ENCODE data around the gene RNU7-1. TPM values are rescaled to one million over a fixed set of nuclear protein-coding genes. Genes with fewer than 3 reads are reported as not detected.

RNU7-1 gene
- polyA plus RNA-seq, 3 donors = not detected

- DNase-seq = no peak
- 91% methylated on average over 5 of the region's 6 CpGs for WGBS (ENCODE audit: insufficient coverage)
- Mint-ChIP-seq H3K4me1 (peaks cover 1% of the 10 kb centered on the region), H3K27ac (peak overlapping the region in 2 of 7 donors; percentile 23 to 82), H3K27me3 (ENCODE audit: low read depth in 3 of 3) (no peaks in the 10 kb centered on the region), H3K9me3 (no peaks in the 10 kb centered on the region), H3K4me3 (no peak overlapping the region), H3K36me3 (peaks cover 89 to 97% of the 10 kb centered on the region in 2 donors)
- no peak for TF ChIP-seq CTCF (IDR thresholded peaks at IDR 0.05)
- intact Hi-C loops (cut with micrococcal nuclease) = no loop called here
- Histone ChIP-seq H3K4me3 (replicated peaks in 1 of 3; ENCODE audit: low read depth in 2 of 3, low read length in 3 of 3) (no peak overlapping the region), H3K4me1 (ENCODE audit: control insufficient read depth in 1 of 2, insufficient read depth in 2 of 2, low read length in 2 of 2) (no peaks in the 10 kb centered on the region), H2AFZ (ENCODE audit: insufficient read depth, low read depth, low read length, poor library complexity, severe bottlenecking) (no peak overlapping the region), H4K20me1 (ENCODE audit: insufficient read depth, low read length) (no peaks in the 10 kb centered on the region), H3K79me2 (ENCODE audit: insufficient read depth, low read length) (no peaks in the 10 kb centered on the region), H3K4me2 (replicated peaks; ENCODE audit: extremely low read depth, low read length, poor library complexity, severe bottlenecking) (no peak overlapping the region), H3K27me3 (ENCODE audit: control insufficient read depth in 2 of 2, insufficient read depth in 2 of 2, low read length in 2 of 2) (no peaks in the 10 kb centered on the region), H3K9me3 (replicated peaks in 1 of 2; ENCODE audit: control insufficient read depth in 1 of 2, insufficient read depth in 1 of 2, low read length in 2 of 2) (no peaks in the 10 kb centered on the region), H3K36me3 (replicated peaks in 1 of 2; ENCODE audit: control insufficient read depth in 1 of 2, insufficient read depth in 2 of 2, low read length in 2 of 2) (peaks cover 92 to 94% of the 10 kb centered on the region in 2 donors), H3K9ac (ENCODE audit: insufficient read depth, low read length, poor library complexity, severe bottlenecking) (no peak overlapping the region), H3K27ac (ENCODE audit: low read depth in 1 of 2, low read length in 2 of 2) (no peak overlapping the region)
Measured at GRCh38 chr12:6978188-6978587, 34.6 kb downstream of the RNU7-1 start.

- Histone ChIP-seq H3K9ac (ENCODE audit: insufficient read depth, low read length, poor library complexity, severe bottlenecking) (no peak overlapping the region), H2AFZ (ENCODE audit: insufficient read depth, low read depth, low read length, poor library complexity, severe bottlenecking) (no peak overlapping the region), H3K4me3 (replicated peaks in 1 of 3; ENCODE audit: low read depth in 2 of 3, low read length in 3 of 3) (no peak overlapping the region), H3K27ac (ENCODE audit: low read depth in 1 of 2, low read length in 2 of 2) (peak overlapping the region in 1 of 2 donors; percentile 28), H3K36me3 (replicated peaks in 1 of 2; ENCODE audit: control insufficient read depth in 1 of 2, insufficient read depth in 2 of 2, low read length in 2 of 2) (peaks cover 96 to 98% of the 10 kb centered on the region in 2 donors), H3K79me2 (ENCODE audit: insufficient read depth, low read length) (no peaks in the 10 kb centered on the region), H3K9me3 (replicated peaks in 1 of 2; ENCODE audit: control insufficient read depth in 1 of 2, insufficient read depth in 1 of 2, low read length in 2 of 2) (no peaks in the 10 kb centered on the region), H3K4me1 (ENCODE audit: control insufficient read depth in 1 of 2, insufficient read depth in 2 of 2, low read length in 2 of 2) (no peaks in the 10 kb centered on the region), H4K20me1 (ENCODE audit: insufficient read depth, low read length) (no peaks in the 10 kb centered on the region), H3K4me2 (replicated peaks; ENCODE audit: extremely low read depth, low read length, poor library complexity, severe bottlenecking) (no peak overlapping the region), H3K27me3 (ENCODE audit: control insufficient read depth in 2 of 2, insufficient read depth in 2 of 2, low read length in 2 of 2) (no peaks in the 10 kb centered on the region)
- Mint-ChIP-seq H3K36me3 (peaks cover 92 to 98% of the 10 kb centered on the region in 2 donors), H3K27ac (peak overlapping the region in 2 of 7 donors; percentile 23 to 82), H3K4me1 (peaks cover 1% of the 10 kb centered on the region), H3K9me3 (no peaks in the 10 kb centered on the region), H3K27me3 (ENCODE audit: low read depth in 3 of 3) (no peaks in the 10 kb centered on the region), H3K4me3 (no peak overlapping the region)
- intact Hi-C loops (cut with micrococcal nuclease) = no loop called here
- 100% methylated on average over 1 of the region's 3 CpGs for WGBS (ENCODE audit: insufficient coverage)
- DNase-seq = no peak
- no peak for TF ChIP-seq CTCF (IDR thresholded peaks at IDR 0.05)
Measured at GRCh38 chr12:6978611-6979011, 35.0 kb downstream of the RNU7-1 start.
